ENCODE results near the gene CARNS1.

DNA sequence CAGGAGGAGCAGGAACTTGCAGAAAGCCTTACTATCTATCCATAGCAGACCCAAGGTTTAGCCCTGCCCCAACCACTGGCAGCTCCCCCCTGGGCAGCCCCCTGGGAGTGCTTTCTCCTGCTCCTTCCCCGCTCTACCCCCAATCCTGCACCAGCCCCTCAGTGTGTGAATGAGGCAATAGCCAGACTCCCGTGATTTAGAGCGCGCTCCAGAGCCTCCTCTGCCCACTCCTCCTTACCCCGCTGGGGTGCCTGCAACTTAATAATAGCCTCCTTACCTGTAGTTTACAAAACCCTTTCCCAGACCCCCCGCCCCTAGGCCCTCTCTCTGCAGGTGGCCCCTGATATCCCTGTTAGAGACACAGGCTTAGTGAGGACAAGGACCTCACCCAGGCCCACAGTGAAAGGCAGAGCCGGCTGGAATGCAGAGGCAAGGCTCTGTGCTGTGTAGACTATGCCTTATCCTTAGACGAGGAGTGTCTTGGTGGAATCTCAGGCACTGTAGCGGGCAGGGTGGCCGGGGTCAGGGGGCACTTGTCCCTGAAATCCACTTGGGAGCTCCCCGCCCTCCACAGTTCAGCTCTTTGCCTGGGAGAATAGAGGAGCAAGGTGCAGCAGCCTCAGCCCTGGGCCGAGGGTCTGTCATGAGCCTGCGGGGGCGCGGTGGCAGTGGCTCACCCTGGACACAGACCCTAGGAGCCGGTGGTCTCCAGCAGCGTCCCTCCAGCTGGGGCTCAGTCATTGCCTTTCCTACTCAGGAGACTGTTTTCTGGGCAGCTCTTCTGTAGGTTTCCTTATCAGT lies 4.3 kb upstream of the CARNS1 start:
- TF ChIP-seq, protein P1, sequence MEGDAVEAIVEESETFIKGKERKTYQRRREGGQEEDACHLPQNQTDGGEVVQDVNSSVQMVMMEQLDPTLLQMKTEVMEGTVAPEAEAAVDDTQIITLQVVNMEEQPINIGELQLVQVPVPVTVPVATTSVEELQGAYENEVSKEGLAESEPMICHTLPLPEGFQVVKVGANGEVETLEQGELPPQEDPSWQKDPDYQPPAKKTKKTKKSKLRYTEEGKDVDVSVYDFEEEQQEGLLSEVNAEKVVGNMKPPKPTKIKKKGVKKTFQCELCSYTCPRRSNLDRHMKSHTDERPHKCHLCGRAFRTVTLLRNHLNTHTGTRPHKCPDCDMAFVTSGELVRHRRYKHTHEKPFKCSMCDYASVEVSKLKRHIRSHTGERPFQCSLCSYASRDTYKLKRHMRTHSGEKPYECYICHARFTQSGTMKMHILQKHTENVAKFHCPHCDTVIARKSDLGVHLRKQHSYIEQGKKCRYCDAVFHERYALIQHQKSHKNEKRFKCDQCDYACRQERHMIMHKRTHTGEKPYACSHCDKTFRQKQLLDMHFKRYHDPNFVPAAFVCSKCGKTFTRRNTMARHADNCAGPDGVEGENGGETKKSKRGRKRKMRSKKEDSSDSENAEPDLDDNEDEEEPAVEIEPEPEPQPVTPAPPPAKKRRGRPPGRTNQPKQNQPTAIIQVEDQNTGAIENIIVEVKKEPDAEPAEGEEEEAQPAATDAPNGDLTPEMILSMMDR (IDR thresholded peaks at IDR 0.05; ENCODE audit: insufficient read depth, low read length, poor library complexity, severe bottlenecking) = no peak
- no peak for TF ChIP-seq EZH2phosphoT487 (conservative IDR thresholded peaks at IDR 0.05; ENCODE audit: low read length)

All from SU-DHL-6 (cell line).